ENCODE results near the gene PDE3B.
A peak's percentile ranks its signal among the peaks of the same experiment; 100 is the strongest.
"Not testable (repeated sequence)": the region's sequence is repeated elsewhere in the genome, so short reads cannot be mapped to it uniquely, and the experiment has no call there.

Gene PDE3B

GRCh38 chr11:14642873-14643696 is 519 bp upstream of the PDE3B start:
- Histone ChIP-seq H3K27ac (ENCODE audit: low read length) (no peak overlapping the region), H3K9ac (ENCODE audit: low read length) (peak overlapping the region; percentile 81), H3K36me3 (ENCODE audit: control insufficient read depth, low read depth, low read length) (no peaks in the 10 kb centered on the region), H3K27me3 (ENCODE audit: control insufficient read depth, insufficient read depth, low read length) (peaks cover 44% of the 10 kb centered on the region), H3K4me1 (ENCODE audit: control insufficient read depth, low read depth, low read length) (peaks cover 16% of the 10 kb centered on the region), H3K4me3 (ENCODE audit: low read length) (peak overlapping the region; percentile 86), H3K9me3 (ENCODE audit: control insufficient read depth, low read depth, low read length) (no peaks in the 10 kb centered on the region)

- Histone ChIP-seq H3K4me1 (ENCODE audit: control insufficient read depth, low read depth, low read length) (peaks cover 16% of the 10 kb centered on the region), H3K9ac (ENCODE audit: low read length) (peak overlapping the region; percentile 81), H3K27me3 (ENCODE audit: control insufficient read depth, insufficient read depth, low read length) (peaks cover 44% of the 10 kb centered on the region), H3K36me3 (ENCODE audit: control insufficient read depth, low read depth, low read length) (no peaks in the 10 kb centered on the region), H3K27ac (ENCODE audit: low read length) (no peak overlapping the region), H3K9me3 (ENCODE audit: control insufficient read depth, low read depth, low read length) (no peaks in the 10 kb centered on the region), H3K4me3 (ENCODE audit: low read length) (peak overlapping the region; percentile 86)
These were observed 816 bp downstream of the PDE3B start for GRCh38 chr11:14644226-14645014.

GRCh38 chr11:14645015-14645912 is 1.7 kb downstream of the PDE3B start:
- Histone ChIP-seq H3K4me1 (ENCODE audit: control insufficient read depth, low read depth, low read length) (peaks cover 16% of the 10 kb centered on the region), H3K36me3 (ENCODE audit: control insufficient read depth, low read depth, low read length) (no peaks in the 10 kb centered on the region), H3K9ac (ENCODE audit: low read length) (peak overlapping the region; percentile 81), H3K27me3 (ENCODE audit: control insufficient read depth, insufficient read depth, low read length) (peaks cover 44% of the 10 kb centered on the region), H3K9me3 (ENCODE audit: control insufficient read depth, low read depth, low read length) (no peaks in the 10 kb centered on the region), H3K4me3 (ENCODE audit: low read length) (peak overlapping the region; percentile 86), H3K27ac (ENCODE audit: low read length) (no peak overlapping the region)

- peaks cover 41% of the 10 kb centered on the region for H3K27me3 ChIP-seq (ENCODE audit: control insufficient read depth, insufficient read depth, low read length)
- H3K4me3 ChIP-seq (ENCODE audit: low read length), result peak overlapping the region; percentile 86
- no peaks in the 10 kb centered on the region for H3K9me3 ChIP-seq (ENCODE audit: control insufficient read depth, low read depth, low read length)
- no peak overlapping the region for H3K9ac ChIP-seq (ENCODE audit: low read length)
- H3K36me3 ChIP-seq (ENCODE audit: control insufficient read depth, low read depth, low read length), result no peaks in the 10 kb centered on the region
- peaks cover 16% of the 10 kb centered on the region for H3K4me1 ChIP-seq (ENCODE audit: control insufficient read depth, low read depth, low read length)
- no peak overlapping the region for H3K27ac ChIP-seq (ENCODE audit: low read length)
These were observed 2.6 kb downstream of the PDE3B start for GRCh38 chr11:14645985-14646900.

- H3K27ac ChIP-seq (ENCODE audit: low read length), result no peak overlapping the region
- no peaks in the 10 kb centered on the region for H3K36me3 ChIP-seq (ENCODE audit: control insufficient read depth, low read depth, low read length)
- H3K4me1 ChIP-seq (ENCODE audit: control insufficient read depth, low read depth, low read length), result peaks cover 16% of the 10 kb centered on the region
- H3K4me3 ChIP-seq (ENCODE audit: low read length), result no peak overlapping the region
- H3K9me3 ChIP-seq (ENCODE audit: control insufficient read depth, low read depth, low read length), result no peaks in the 10 kb centered on the region
- no peak overlapping the region for H3K9ac ChIP-seq (ENCODE audit: low read length)
- peaks cover 20% of the 10 kb centered on the region for H3K27me3 ChIP-seq (ENCODE audit: control insufficient read depth, insufficient read depth, low read length)
These were observed 6.5 kb downstream of the PDE3B start for GRCh38 chr11:14650064-14650463.

GRCh38 chr11:14653090-14653489 is 9.5 kb downstream of the PDE3B start:
- no peaks in the 10 kb centered on the region for H3K4me1 ChIP-seq (ENCODE audit: control insufficient read depth, low read depth, low read length)
- H3K9me3 ChIP-seq (ENCODE audit: control insufficient read depth, low read depth, low read length), result no peaks in the 10 kb centered on the region
- no peaks in the 10 kb centered on the region for H3K27me3 ChIP-seq (ENCODE audit: control insufficient read depth, insufficient read depth, low read length)
- no peak overlapping the region for H3K9ac ChIP-seq (ENCODE audit: low read length)
- no peaks in the 10 kb centered on the region for H3K36me3 ChIP-seq (ENCODE audit: control insufficient read depth, low read depth, low read length)
- H3K4me3 ChIP-seq (ENCODE audit: low read length), result no peak overlapping the region
- no peak overlapping the region for H3K27ac ChIP-seq (ENCODE audit: low read length)

- Histone ChIP-seq H3K27ac (ENCODE audit: low read length) (no peak overlapping the region), H3K4me3 (ENCODE audit: low read length) (no peak overlapping the region), H3K9me3 (ENCODE audit: control insufficient read depth, low read depth, low read length) (no peaks in the 10 kb centered on the region), H3K4me1 (ENCODE audit: control insufficient read depth, low read depth, low read length) (no peaks in the 10 kb centered on the region), H3K36me3 (ENCODE audit: control insufficient read depth, low read depth, low read length) (no peaks in the 10 kb centered on the region), H3K9ac (ENCODE audit: low read length) (no peak overlapping the region), H3K27me3 (ENCODE audit: control insufficient read depth, insufficient read depth, low read length) (no peaks in the 10 kb centered on the region)
These were observed 11.8 kb downstream of the PDE3B start for GRCh38 chr11:14655435-14655834.

- no peaks in the 10 kb centered on the region for H3K36me3 ChIP-seq (ENCODE audit: control insufficient read depth, low read depth, low read length)
- H3K27me3 ChIP-seq (ENCODE audit: control insufficient read depth, insufficient read depth, low read length), result no peaks in the 10 kb centered on the region
- no peak overlapping the region for H3K9ac ChIP-seq (ENCODE audit: low read length)
- H3K27ac ChIP-seq (ENCODE audit: low read length), result no peak overlapping the region
- no peaks in the 10 kb centered on the region for H3K9me3 ChIP-seq (ENCODE audit: control insufficient read depth, low read depth, low read length)
- H3K4me3 ChIP-seq (ENCODE audit: low read length), result no peak overlapping the region
- H3K4me1 ChIP-seq (ENCODE audit: control insufficient read depth, low read depth, low read length), result no peaks in the 10 kb centered on the region
These were observed 13.2 kb downstream of the PDE3B start for GRCh38 chr11:14656536-14657457.

GRCh38 chr11:14657841-14658240 is 14.2 kb downstream of the PDE3B start:
- Histone ChIP-seq H3K4me1 (ENCODE audit: control insufficient read depth, low read depth, low read length) (no peaks in the 10 kb centered on the region), H3K36me3 (ENCODE audit: control insufficient read depth, low read depth, low read length) (no peaks in the 10 kb centered on the region), H3K4me3 (ENCODE audit: low read length) (no peak overlapping the region), H3K9ac (ENCODE audit: low read length) (no peak overlapping the region), H3K27ac (ENCODE audit: low read length) (no peak overlapping the region), H3K27me3 (ENCODE audit: control insufficient read depth, insufficient read depth, low read length) (no peaks in the 10 kb centered on the region), H3K9me3 (ENCODE audit: control insufficient read depth, low read depth, low read length) (no peaks in the 10 kb centered on the region)

GRCh38 chr11:14664926-14665325 is 21.3 kb downstream of the PDE3B start:
- not testable (repeated sequence) for H3K9me3 ChIP-seq (ENCODE audit: control insufficient read depth, low read depth, low read length); H3K36me3 ChIP-seq (ENCODE audit: control insufficient read depth, low read depth, low read length); H3K27ac ChIP-seq (ENCODE audit: low read length); H3K4me3 ChIP-seq (ENCODE audit: low read length); H3K9ac ChIP-seq (ENCODE audit: low read length); H3K4me1 ChIP-seq (ENCODE audit: control insufficient read depth, low read depth, low read length); H3K27me3 ChIP-seq (ENCODE audit: control insufficient read depth, insufficient read depth, low read length)

Measured in iPS-18a (cell line).